GM23338 (cell line): ENCODE data around the gene DAAM2. TPM values are rescaled to one million over a fixed set of nuclear protein-coding genes. Genes with fewer than 3 reads are reported as not detected.

Experiments
- ATAC-seq: fragments of 200-7000 bp; cut with Tn5 transposase; 3 replicates; pipeline ENCODE4 v1.9.1; 2020
- DNase-seq: peaks from one replicate; pipeline ENCODE4 v3.0.0-alpha.2; 2015; ENCODE audit warnings: low spot score
- H2AFZ ChIP-seq: fragments of 200-600 bp; sonication (generic); 2 replicates; pipeline ENCODE4 v1.8.0; 2016; ENCODE audit warnings: antibody characterized with exemption, mild to moderate bottlenecking, moderate library complexity
- H3F3A ChIP-seq: fragments of 200-600 bp; sonication (generic); replicated peaks from 2 replicates; pipeline ENCODE4 v1.8.0; 2017; ENCODE audit warnings: antibody characterized with exemption, mixed run types, low read depth
- H3K27ac ChIP-seq: fragments of 200-600 bp; sonication (generic); 2 replicates; pipeline ENCODE4 v1.6.1; 2016; ENCODE audit warnings: low read depth
- H3K27me3 ChIP-seq: fragments of 200-600 bp; sonication (generic); 2 replicates; pipeline ENCODE4 v1.8.0; 2016; ENCODE audit warnings: mild to moderate bottlenecking, mixed run types, moderate library complexity; ENCODE audit not compliant: insufficient read depth
- H3K36me3 ChIP-seq: fragments of 200-600 bp; sonication (generic); 2 replicates; pipeline ENCODE4 v1.8.0; 2016; ENCODE audit warnings: mild to moderate bottlenecking; ENCODE audit not compliant: insufficient read depth
- H3K4me1 ChIP-seq: fragments of 200-600 bp; sonication (generic); 2 replicates; pipeline ENCODE4 v1.8.0; 2016; ENCODE audit warnings: mild to moderate bottlenecking, moderate library complexity; ENCODE audit not compliant: insufficient read depth
- H3K4me2 ChIP-seq: fragments of 200-600 bp; sonication (generic); 2 replicates; pipeline ENCODE4 v1.7.1; 2017; ENCODE audit warnings: mixed run types
- H3K4me3 ChIP-seq: fragments of 200-600 bp; sonication (generic); 2 replicates; pipeline ENCODE4 v1.6.1; 2016; ENCODE audit warnings: mixed run types
- H3K79me2 ChIP-seq: fragments of 200-600 bp; sonication (generic); replicated peaks from 2 replicates; pipeline ENCODE4 v1.8.0; 2017; ENCODE audit warnings: mild to moderate bottlenecking; ENCODE audit not compliant: insufficient read depth
- H3K9me2 ChIP-seq: fragments of 200-600 bp; sonication (generic); 2 replicates; pipeline ENCODE4 v1.8.0; 2017; ENCODE audit not compliant: insufficient read depth
- H4K20me1 ChIP-seq: fragments of 200-600 bp; sonication (generic); replicated peaks from 2 replicates; pipeline ENCODE4 v1.8.0; 2017; ENCODE audit warnings: mild to moderate bottlenecking; ENCODE audit not compliant: insufficient read depth
- H3K27ac Mint-ChIP-seq: 2 replicates; pipeline ENCODE4 v1.8.0; 2020; ENCODE audit warnings: inconsistent platforms, mild to moderate bottlenecking, moderate library complexity, mixed read lengths
- H3K27me3 Mint-ChIP-seq: 3 replicates; pipeline ENCODE4 v1.8.0; 2022; ENCODE audit warnings: low read depth, mild to moderate bottlenecking, moderate library complexity, mixed read lengths, inconsistent platforms; ENCODE audit not compliant: insufficient read depth, poor library complexity
- H3K36me3 Mint-ChIP-seq: 3 replicates; pipeline ENCODE4 v1.8.0; 2021; ENCODE audit warnings: low read depth, mild to moderate bottlenecking, inconsistent platforms, moderate library complexity, mixed read lengths
- H3K4me1 Mint-ChIP-seq: 3 replicates; pipeline ENCODE4 v1.8.0; 2020; ENCODE audit warnings: mild to moderate bottlenecking, inconsistent platforms, mixed read lengths
- H3K4me3 Mint-ChIP-seq: 3 replicates; pipeline ENCODE4 v1.8.0; 2021; ENCODE audit warnings: moderate library complexity, mild to moderate bottlenecking, inconsistent platforms, mixed read lengths
- H3K9me3 Mint-ChIP-seq: 3 replicates; pipeline ENCODE4 v1.8.0; 2020; ENCODE audit warnings: moderate library complexity, mild to moderate bottlenecking, inconsistent platforms, mixed read lengths
- CREB1 ChIP-seq: fragments of 250-450 bp; sonication (Bioruptor Pico); IDR thresholded peaks from 2 replicates; pipeline ENCODE4 v1.5.0; 2020; ENCODE audit warnings: low read depth, mild to moderate bottlenecking, moderate library complexity
- EZH2 ChIP-seq: fragments of 200-600 bp; sonication (generic); IDR thresholded peaks from one replicate; pipeline ENCODE4 v1.8.0; 2017; ENCODE audit warnings: antibody characterized with exemption, mild to moderate bottlenecking, low read depth; ENCODE audit not compliant: unreplicated experiment
- EZH2phosphoT487 ChIP-seq: fragments of 200-600 bp; sonication (generic); IDR thresholded peaks from one replicate; pipeline ENCODE4 v1.8.1; 2018; ENCODE audit warnings: antibody characterized with exemption; ENCODE audit not compliant: unreplicated experiment
- JUNB ChIP-seq: IDR thresholded peaks from one replicate; pipeline ENCODE4 v1.6.1; 2016; ENCODE audit warnings: antibody characterized with exemption; ENCODE audit not compliant: unreplicated experiment
- NANOG ChIP-seq: IDR thresholded peaks from 2 replicates; pipeline ENCODE4 v1.6.1; 2016; ENCODE audit warnings: antibody characterized with exemption, borderline replicate concordance
- POLR2AphosphoS5 ChIP-seq: IDR thresholded peaks from 2 replicates; pipeline ENCODE4 v1.6.1; 2016; ENCODE audit warnings: antibody characterized with exemption, low read depth
- REST ChIP-seq: IDR thresholded peaks from one replicate; pipeline ENCODE4 v1.6.1; 2018; ENCODE audit warnings: antibody characterized with exemption; ENCODE audit not compliant: unreplicated experiment
- STAT1 ChIP-seq: IDR thresholded peaks from one replicate; pipeline ENCODE4 v1.6.1; 2016; ENCODE audit warnings: antibody characterized with exemption; ENCODE audit not compliant: unreplicated experiment
- ZNF114 ChIP-seq: fragments of 250-450 bp; sonication (Bioruptor Pico); IDR thresholded peaks from 2 replicates; pipeline ENCODE4 v1.5.0; 2020; ENCODE audit warnings: mild to moderate bottlenecking, moderate library complexity
- ZNF331 ChIP-seq: fragments of 250-450 bp; sonication (Bioruptor Pico); IDR thresholded peaks from 2 replicates; pipeline ENCODE4 v1.5.0; 2020; ENCODE audit warnings: low read depth, mild to moderate bottlenecking, moderate library complexity
- ZNF462 ChIP-seq: fragments of 250-450 bp; sonication (Bioruptor Pico); IDR thresholded peaks from 2 replicates; pipeline ENCODE4 v1.5.0; 2020; ENCODE audit warnings: mild to moderate bottlenecking, moderate library complexity
- polyA plus RNA-seq: library from polyadenylated mRNA; unstranded; fragments of >200 nt; fragmentation: Nextera tagmentation; extraction: Ambion mirVana; gene quantifications from 2 replicates; pipeline ENCODE4 v1.2.1, GENCODE V29; 2016
- total RNA-seq: library from RNA; depleted of rRNA; stranded (reverse); fragments of >200 nt; shearing (Covaris generic); gene quantifications from 2 replicates; pipeline ENCODE4 v1.2.3, GENCODE V29; 2014
- TF ChIP-seq, protein P1 (sequence below), 2 experiments: fragments of 200-600 bp in 1 of 2; sonication (generic) in 1 of 2; conservative IDR thresholded peaks; 2 replicates each; pipeline versions ENCODE4 v1.5.1 to v1.6.1; 2016 to 2017; ENCODE audit warnings: antibody characterized with exemption in 2 of 2, low read depth in 2 of 2, mild to moderate bottlenecking in 2 of 2, moderate library complexity in 1 of 2
- TF ChIP-seq, protein P2 (sequence below): IDR thresholded peaks from 2 replicates; pipeline ENCODE4 v1.6.1; 2016; ENCODE audit warnings: antibody characterized with exemption

DAAM2 gene
- total and polyA plus RNA-seq, 2 experiments from 2014 or later, result 1.4 to 4.9 TPM

DNA sequence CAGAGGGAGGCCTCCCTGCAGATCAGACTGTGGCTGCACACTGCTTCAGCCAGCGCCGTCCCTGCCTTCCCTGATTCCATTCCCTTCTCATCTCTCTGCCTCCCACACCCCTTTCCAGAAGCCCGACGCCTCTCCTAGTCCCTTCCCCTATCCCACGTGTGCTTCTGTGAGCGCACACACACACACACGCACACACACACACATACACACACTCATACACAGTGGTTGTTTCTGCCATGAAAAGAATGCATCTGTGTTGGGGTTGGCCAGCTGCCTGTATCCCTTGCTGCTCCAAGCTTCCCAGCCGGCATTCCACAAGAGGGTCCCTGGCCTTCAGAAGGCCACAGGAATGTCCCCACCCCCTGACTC lies 90.3 kb downstream of the DAAM2 start:
- H3K4me3 ChIP-seq, result no peak overlapping the region
- H3K4me1 ChIP-seq, result no peaks in the 10 kb centered on the region
- no peak overlapping the region for H3K27ac Mint-ChIP-seq
- ATAC-seq, result no peak
- no peaks in the 10 kb centered on the region for H3F3A ChIP-seq
- H3K4me1 Mint-ChIP-seq, result no peaks in the 10 kb centered on the region
- H3K9me3 Mint-ChIP-seq, result no peaks in the 10 kb centered on the region
- peaks cover 2% of the 10 kb centered on the region for H3K27me3 Mint-ChIP-seq
- H3K4me3 Mint-ChIP-seq, result no peak overlapping the region
- H2AFZ ChIP-seq, result no peak overlapping the region
- H3K4me2 ChIP-seq, result no peak overlapping the region
- H3K9me2 ChIP-seq, result peaks cover 10% of the 10 kb centered on the region; the same call in 1 of the 2 replicates
- no peaks in the 10 kb centered on the region for H3K27me3 ChIP-seq
- H3K79me2 ChIP-seq, result no peaks in the 10 kb centered on the region
- no peak overlapping the region for H3K27ac ChIP-seq
- TF ChIP-seq EZH2 (no peak), ZNF114 (CRISPR knock-in tag) (no peak), POLR2AphosphoS5 (no peak), ZNF331 (CRISPR knock-in tag) (no peak), ZNF462 (no peak), CREB1 (no peak), EZH2phosphoT487 (no peak), STAT1 (no peak), NANOG (no peak), JUNB (no peak), REST (no peak)
- TF ChIP-seq, protein P1, sequence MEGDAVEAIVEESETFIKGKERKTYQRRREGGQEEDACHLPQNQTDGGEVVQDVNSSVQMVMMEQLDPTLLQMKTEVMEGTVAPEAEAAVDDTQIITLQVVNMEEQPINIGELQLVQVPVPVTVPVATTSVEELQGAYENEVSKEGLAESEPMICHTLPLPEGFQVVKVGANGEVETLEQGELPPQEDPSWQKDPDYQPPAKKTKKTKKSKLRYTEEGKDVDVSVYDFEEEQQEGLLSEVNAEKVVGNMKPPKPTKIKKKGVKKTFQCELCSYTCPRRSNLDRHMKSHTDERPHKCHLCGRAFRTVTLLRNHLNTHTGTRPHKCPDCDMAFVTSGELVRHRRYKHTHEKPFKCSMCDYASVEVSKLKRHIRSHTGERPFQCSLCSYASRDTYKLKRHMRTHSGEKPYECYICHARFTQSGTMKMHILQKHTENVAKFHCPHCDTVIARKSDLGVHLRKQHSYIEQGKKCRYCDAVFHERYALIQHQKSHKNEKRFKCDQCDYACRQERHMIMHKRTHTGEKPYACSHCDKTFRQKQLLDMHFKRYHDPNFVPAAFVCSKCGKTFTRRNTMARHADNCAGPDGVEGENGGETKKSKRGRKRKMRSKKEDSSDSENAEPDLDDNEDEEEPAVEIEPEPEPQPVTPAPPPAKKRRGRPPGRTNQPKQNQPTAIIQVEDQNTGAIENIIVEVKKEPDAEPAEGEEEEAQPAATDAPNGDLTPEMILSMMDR (conservative IDR thresholded peaks at IDR 0.05; ENCODE audit: low read depth in 2 of 2), result no peak
- TF ChIP-seq, protein P2, sequence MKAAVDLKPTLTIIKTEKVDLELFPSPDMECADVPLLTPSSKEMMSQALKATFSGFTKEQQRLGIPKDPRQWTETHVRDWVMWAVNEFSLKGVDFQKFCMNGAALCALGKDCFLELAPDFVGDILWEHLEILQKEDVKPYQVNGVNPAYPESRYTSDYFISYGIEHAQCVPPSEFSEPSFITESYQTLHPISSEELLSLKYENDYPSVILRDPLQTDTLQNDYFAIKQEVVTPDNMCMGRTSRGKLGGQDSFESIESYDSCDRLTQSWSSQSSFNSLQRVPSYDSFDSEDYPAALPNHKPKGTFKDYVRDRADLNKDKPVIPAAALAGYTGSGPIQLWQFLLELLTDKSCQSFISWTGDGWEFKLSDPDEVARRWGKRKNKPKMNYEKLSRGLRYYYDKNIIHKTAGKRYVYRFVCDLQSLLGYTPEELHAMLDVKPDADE, result no peak
- no peaks in the 10 kb centered on the region for H3K36me3 ChIP-seq
- H3K36me3 Mint-ChIP-seq, result no peaks in the 10 kb centered on the region
- DNase-seq, result peak; percentile 17
- no peaks in the 10 kb centered on the region for H4K20me1 ChIP-seq
